Measurements from ENCODE around the gene LHX1.

LHX1 gene

GRCh38 chr17:36894925-36895324 is 42.4 kb upstream of the LHX1 start:
- no peaks in the 10 kb centered on the region for H3F3A ChIP-seq (ENCODE audit: control insufficient read depth, insufficient read depth)
- H4K20me1 ChIP-seq (ENCODE audit: control insufficient read depth, insufficient read depth, low read depth, low read length) = no peaks in the 10 kb centered on the region
- H3K9me3 ChIP-seq (ENCODE audit: control insufficient read depth, insufficient read depth, low read length) = no peaks in the 10 kb centered on the region
- peaks cover 15% of the 10 kb centered on the region; the same call in 1 of the 2 replicates for H3K27me3 ChIP-seq (ENCODE audit: control insufficient read depth, low read length)
- no peaks in the 10 kb centered on the region for H3K4me1 ChIP-seq (ENCODE audit: control insufficient read depth, low read length)
- no peak for TF ChIP-seq EZH2phosphoT487 (IDR thresholded peaks at IDR 0.05; ENCODE audit: borderline replicate concordance, low read length)
- TF ChIP-seq, protein P1, sequence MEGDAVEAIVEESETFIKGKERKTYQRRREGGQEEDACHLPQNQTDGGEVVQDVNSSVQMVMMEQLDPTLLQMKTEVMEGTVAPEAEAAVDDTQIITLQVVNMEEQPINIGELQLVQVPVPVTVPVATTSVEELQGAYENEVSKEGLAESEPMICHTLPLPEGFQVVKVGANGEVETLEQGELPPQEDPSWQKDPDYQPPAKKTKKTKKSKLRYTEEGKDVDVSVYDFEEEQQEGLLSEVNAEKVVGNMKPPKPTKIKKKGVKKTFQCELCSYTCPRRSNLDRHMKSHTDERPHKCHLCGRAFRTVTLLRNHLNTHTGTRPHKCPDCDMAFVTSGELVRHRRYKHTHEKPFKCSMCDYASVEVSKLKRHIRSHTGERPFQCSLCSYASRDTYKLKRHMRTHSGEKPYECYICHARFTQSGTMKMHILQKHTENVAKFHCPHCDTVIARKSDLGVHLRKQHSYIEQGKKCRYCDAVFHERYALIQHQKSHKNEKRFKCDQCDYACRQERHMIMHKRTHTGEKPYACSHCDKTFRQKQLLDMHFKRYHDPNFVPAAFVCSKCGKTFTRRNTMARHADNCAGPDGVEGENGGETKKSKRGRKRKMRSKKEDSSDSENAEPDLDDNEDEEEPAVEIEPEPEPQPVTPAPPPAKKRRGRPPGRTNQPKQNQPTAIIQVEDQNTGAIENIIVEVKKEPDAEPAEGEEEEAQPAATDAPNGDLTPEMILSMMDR (IDR thresholded peaks at IDR 0.05; ENCODE audit: low read depth, low read length, poor library complexity, severe bottlenecking) = no peak
- no peaks in the 10 kb centered on the region for H3K36me3 ChIP-seq (ENCODE audit: control insufficient read depth, low read length)
- H3K79me2 ChIP-seq (ENCODE audit: control insufficient read depth, low read length) = no peaks in the 10 kb centered on the region
- no peaks in the 10 kb centered on the region for H3K9me2 ChIP-seq (replicated peaks; ENCODE audit: control insufficient read depth, low read length)
- no peak overlapping the region for H3K4me3 ChIP-seq (ENCODE audit: low read length)
- H3K4me2 ChIP-seq (ENCODE audit: low read length) = no peak overlapping the region
- H3K27ac ChIP-seq (ENCODE audit: low read depth, low read length) = no peak overlapping the region

GRCh38 chr17:36899250-36900159 is 37.8 kb upstream of the LHX1 start:
- Histone ChIP-seq H3K27ac (ENCODE audit: low read depth, low read length) (no peak overlapping the region), H3K9me3 (ENCODE audit: control insufficient read depth, insufficient read depth, low read length) (no peaks in the 10 kb centered on the region), H3K9me2 (replicated peaks; ENCODE audit: control insufficient read depth, low read length) (no peaks in the 10 kb centered on the region), H3K36me3 (ENCODE audit: control insufficient read depth, low read length) (no peaks in the 10 kb centered on the region), H3K4me2 (ENCODE audit: low read length) (no peak overlapping the region), H3K4me3 (ENCODE audit: low read length) (no peak overlapping the region), H3F3A (ENCODE audit: control insufficient read depth, insufficient read depth) (no peaks in the 10 kb centered on the region), H3K27me3 (ENCODE audit: control insufficient read depth, low read length) (peaks cover 12% of the 10 kb centered on the region; the same call in 1 of the 2 replicates), H4K20me1 (ENCODE audit: control insufficient read depth, insufficient read depth, low read depth, low read length) (no peaks in the 10 kb centered on the region), H3K4me1 (ENCODE audit: control insufficient read depth, low read length) (no peaks in the 10 kb centered on the region), H3K79me2 (ENCODE audit: control insufficient read depth, low read length) (no peaks in the 10 kb centered on the region)
- no peak for TF ChIP-seq EZH2phosphoT487 (IDR thresholded peaks at IDR 0.05; ENCODE audit: borderline replicate concordance, low read length)
- TF ChIP-seq, protein P1 (IDR thresholded peaks at IDR 0.05; ENCODE audit: low read depth, low read length, poor library complexity, severe bottlenecking) = no peak

GRCh38 chr17:36900160-36900512 is 37.1 kb upstream of the LHX1 start:
- Histone ChIP-seq H3K79me2 (ENCODE audit: control insufficient read depth, low read length) (no peaks in the 10 kb centered on the region), H3K4me3 (ENCODE audit: low read length) (no peak overlapping the region), H3K36me3 (ENCODE audit: control insufficient read depth, low read length) (no peaks in the 10 kb centered on the region), H3K27ac (ENCODE audit: low read depth, low read length) (no peak overlapping the region), H3K9me3 (ENCODE audit: control insufficient read depth, insufficient read depth, low read length) (no peaks in the 10 kb centered on the region), H4K20me1 (ENCODE audit: control insufficient read depth, insufficient read depth, low read depth, low read length) (no peaks in the 10 kb centered on the region), H3K4me1 (ENCODE audit: control insufficient read depth, low read length) (no peaks in the 10 kb centered on the region), H3F3A (ENCODE audit: control insufficient read depth, insufficient read depth) (no peaks in the 10 kb centered on the region), H3K9me2 (replicated peaks; ENCODE audit: control insufficient read depth, low read length) (no peaks in the 10 kb centered on the region), H3K4me2 (ENCODE audit: low read length) (no peak overlapping the region), H3K27me3 (ENCODE audit: control insufficient read depth, low read length) (peaks cover 12% of the 10 kb centered on the region; the same call in 1 of the 2 replicates)
- no peak for TF ChIP-seq EZH2phosphoT487 (IDR thresholded peaks at IDR 0.05; ENCODE audit: borderline replicate concordance, low read length)
- TF ChIP-seq, protein P1 (IDR thresholded peaks at IDR 0.05; ENCODE audit: low read depth, low read length, poor library complexity, severe bottlenecking) = no peak
